Right forelimb (tissue), 1 donor: Measurements from ENCODE around the gene MCOLN1.
"Not testable (repeated sequence)": the region's sequence is repeated elsewhere in the genome, so short reads cannot be mapped to it uniquely, and the experiment has no call there.

ENCODE experiments used
- DNase-seq: peaks from one replicate; pipeline ENCODE4 v3.0.0-alpha.2; 2018

The MCOLN1 gene

DNA sequence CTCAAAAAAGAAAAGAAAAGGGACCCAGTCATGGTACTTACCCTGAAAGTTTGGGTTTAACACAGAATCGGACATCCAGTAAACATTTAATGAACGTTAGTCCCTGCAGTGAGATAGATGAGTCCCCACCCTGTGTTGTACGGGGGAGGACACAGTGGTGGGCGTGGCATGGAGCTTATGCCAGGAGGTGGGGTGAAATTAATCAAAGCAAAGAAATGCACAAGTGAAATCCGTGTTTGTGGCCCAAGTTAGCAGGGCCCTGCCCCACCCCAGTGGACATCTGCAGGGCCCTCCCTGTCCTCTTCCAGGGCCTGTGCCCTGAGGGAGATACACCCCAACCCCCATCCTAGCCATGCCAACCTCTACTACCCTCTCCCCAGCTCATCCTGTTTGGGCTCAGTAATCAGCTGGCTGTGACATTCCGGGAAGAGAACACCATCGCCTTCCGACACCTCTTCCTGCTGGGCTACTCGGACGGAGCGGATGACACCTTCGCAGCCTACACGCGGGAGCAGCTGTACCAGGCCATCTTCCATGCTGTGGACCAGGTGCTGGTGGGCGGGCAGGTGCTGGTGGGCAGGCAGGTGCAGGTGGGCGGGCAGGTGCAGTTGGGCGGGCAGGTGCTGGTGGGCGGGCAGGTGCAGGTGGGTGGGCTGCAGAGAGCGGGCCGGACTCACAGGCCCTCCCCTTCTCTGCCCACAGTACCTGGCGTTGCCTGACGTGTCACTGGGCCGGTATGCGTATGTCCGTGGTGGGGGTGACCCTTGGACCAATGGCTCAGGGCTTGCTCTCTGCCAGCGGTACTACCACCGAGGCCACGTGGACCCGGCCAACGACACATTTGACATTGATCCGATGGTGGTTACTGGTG lies 3.9 kb downstream of the MCOLN1 start:
- DNase-seq = no peak

DNA sequence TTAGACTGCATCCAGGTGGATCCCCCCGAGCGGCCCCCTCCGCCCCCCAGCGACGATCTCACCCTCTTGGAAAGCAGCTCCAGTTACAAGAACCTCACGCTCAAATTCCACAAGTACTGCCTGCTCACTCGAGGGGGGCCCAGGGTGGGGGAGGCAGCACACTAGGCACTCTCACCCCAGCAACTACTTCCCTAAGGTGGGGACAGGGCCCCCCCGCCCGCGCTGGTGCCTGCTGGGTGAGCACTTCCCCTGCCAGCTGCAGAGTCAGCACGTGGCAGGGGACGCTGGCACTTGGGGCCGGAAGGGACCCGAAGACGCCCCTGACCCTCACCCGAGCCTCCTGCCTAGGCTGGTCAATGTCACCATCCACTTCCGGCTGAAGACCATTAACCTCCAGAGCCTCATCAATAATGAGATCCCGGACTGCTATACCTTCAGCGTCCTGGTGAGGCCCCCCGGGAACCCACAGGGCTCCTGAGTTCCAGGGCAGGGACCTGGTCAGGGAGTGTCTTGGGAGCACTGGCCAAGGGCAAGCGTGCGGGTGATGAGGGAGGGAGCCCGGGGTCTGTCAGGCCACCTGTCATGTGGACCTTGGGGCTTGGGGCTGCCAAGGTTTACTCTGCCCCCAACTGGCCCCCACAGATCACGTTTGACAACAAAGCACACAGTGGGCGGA lies 5.2 kb downstream of the MCOLN1 start:
- no peak for DNase-seq

DNA sequence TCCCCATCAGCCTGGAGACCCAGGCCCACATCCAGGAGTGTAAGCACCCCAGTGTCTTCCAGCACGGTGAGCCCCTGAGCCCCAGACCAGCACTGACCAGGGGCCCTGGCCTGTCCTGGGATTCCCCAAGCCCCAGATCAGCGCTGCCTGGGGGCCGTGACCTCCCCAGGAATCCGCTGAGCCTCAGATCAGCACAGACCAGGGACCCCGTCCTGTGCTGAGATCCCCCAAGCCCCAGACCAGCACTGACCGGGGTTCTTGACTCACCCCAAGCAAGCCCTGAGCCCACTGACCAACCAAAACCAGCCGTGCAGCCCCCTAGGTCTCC lies 5.7 kb downstream of the MCOLN1 start:
- DNase-seq = no peak

DNA sequence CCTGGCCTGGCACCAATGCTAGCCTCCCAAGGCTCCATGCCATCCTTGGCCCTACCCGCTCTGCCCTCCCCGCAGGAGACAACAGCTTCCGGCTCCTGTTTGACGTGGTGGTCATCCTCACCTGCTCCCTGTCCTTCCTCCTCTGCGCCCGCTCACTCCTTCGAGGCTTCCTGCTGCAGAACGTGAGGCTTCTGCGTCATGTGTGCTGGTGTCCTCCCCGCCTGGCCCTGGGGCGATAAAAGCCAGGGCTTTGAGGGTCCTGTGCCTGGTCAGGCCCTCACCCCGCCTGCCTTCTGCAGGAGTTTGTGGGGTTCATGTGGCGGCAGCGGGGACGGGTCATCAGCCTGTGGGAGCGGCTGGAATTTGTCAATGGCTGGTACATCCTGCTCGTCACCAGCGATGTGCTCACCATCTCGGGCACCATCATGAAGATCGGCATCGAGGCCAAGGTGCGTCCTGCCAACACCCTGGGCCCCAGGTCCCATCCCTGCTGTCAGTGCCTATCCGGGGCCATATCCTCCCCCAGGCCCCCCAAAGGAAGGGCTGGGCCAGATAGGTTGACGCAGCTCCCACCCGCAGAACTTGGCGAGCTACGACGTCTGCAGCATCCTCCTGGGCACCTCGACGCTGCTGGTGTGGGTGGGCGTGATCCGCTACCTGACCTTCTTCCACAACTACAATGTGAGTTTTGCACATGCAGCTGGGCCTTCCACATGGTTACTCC lies 6.3 kb downstream of the MCOLN1 start:
- no peak for DNase-seq

DNA sequence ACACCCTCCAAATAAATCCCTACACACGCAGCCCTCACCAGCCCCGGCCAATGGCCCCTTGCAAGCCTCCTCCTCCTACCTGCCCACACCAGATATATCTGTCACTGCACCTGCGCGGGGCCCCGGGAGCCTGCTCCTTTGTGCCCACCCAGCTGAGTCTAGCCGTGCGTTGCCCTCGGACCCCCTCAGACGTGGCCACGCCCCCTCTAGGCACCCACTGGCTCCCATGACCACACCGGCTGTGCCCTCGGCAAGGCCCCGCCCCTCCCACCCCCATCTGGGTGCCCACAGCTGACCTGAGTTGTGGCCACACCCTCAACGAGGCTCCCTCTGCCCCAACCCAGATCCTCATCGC lies 6.8 kb downstream of the MCOLN1 start:
- DNase-seq = no peak

DNA sequence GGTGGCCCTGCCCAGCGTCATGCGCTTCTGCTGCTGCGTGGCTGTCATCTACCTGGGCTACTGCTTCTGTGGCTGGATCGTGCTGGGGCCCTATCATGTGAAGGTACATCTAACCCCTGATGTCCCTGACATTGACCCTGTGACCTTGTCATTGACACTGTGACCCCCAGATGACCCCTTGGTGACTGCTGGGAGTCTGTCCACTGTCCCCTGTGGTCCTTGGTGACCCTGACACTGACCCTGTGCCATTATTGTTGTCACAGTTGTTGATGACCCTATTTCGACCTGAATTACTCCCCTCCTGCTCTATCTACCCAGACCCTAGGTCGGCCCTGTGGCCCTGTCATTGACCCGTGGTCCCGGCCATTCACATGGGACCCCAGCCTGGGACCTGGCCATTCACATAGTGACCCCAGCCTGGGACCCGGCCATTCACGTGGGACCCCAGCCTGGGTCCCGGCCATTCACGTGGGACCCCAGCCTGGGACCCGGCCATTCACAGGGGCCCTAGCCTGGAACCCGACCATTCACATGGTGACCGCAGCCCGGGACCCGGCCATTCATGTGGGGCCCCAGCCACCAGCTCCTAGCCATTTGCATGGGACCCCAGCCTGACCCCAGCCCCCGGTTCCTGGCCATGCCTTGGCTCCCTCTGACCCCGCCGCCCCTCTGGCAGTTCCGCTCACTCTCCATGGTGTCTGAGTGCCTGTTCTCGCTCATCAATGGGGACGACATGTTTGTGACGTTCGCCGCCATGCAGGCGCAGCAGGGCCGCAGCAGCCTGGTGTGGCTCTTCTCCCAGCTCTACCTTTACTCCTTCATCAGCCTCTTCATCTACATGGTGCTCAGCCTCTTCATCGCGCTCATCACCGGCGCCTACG lies 7.4 kb downstream of the MCOLN1 start:
- no peak for DNase-seq

DNA sequence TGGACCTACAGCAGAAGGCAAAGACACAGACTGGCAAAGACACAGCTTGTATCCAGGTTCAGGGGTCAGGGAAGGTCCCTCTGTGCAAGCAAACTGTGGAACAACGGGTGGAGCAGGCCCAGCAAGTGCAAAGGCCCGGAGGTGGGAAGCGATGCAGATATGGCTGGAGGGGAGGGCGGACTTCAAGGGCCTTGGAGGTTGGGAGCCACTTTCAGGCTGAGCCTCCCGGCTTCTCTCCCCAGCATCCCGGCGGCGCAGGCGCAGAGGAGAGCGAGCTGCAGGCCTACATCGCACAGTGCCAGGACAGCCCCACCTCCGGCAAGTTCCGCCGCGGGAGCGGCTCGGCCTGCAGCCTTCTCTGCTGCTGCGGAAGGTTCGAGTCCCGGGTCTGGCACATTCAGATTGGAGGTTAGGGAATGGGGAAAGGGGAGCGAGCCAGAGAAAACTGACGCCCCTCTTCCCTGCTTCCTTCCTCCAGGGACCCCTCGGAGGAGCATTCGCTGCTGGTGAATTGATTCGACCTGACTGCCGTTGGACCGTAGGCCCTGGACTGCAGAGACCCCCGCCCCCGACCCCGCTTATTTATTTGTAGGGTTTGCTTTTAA lies 11.0 kb downstream of the MCOLN1 start:
- peak; percentile 70 for DNase-seq

DNA sequence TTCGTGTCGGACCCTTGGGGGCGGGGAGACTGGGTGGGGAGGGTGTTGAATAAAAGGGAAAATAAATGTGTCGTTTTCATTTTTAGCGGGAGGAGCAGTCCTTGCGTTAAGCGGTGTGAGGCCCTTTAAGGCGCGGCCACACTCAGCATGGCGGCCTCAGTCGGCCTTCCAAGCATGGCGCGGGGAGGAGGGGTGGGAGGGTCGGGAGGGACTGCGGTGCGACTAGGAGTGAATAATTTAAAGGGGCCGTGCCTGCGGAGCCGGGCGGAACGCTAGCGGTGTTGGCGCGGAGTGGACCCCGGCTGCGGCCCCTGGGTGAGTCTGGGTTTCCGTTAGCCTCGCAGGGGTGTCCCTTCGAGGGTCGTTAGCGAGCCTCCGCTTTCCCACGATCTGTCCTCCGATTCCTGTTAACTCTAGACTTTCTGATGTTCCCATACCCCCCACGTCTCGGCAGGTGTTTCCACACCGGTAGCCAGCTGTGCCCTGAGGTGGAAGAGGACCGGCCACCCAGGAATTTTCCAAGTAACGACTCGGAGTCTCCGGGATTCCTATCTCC lies 11.6 kb downstream of the MCOLN1 start:
- peak; percentile 92 for DNase-seq

DNA sequence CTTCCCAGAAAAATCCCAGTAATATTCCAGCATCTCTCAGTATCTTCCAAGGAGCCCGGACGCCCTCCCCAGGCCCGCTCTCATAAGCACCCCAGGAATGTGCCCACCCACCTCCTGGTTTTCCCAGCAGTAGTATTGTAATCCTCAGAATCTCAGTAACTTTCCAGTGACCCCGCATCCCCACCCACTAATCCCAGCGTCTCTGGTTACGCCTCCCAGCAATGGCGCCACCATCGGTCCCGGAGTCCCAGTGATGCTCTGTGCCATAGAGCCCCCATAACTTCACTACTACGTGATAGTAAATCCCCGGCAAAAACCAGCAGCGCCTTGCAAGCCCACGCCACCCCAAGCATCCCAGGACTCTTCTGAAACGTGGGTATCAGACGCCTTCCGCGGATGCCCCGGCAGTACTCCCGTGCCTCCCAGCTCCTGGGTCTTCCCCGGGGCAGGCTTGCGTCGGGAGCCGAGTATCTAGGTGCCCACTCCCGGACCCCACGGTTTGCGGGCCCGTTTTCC lies 12.2 kb downstream of the MCOLN1 start:
- DNase-seq = peak; percentile 83

DNA sequence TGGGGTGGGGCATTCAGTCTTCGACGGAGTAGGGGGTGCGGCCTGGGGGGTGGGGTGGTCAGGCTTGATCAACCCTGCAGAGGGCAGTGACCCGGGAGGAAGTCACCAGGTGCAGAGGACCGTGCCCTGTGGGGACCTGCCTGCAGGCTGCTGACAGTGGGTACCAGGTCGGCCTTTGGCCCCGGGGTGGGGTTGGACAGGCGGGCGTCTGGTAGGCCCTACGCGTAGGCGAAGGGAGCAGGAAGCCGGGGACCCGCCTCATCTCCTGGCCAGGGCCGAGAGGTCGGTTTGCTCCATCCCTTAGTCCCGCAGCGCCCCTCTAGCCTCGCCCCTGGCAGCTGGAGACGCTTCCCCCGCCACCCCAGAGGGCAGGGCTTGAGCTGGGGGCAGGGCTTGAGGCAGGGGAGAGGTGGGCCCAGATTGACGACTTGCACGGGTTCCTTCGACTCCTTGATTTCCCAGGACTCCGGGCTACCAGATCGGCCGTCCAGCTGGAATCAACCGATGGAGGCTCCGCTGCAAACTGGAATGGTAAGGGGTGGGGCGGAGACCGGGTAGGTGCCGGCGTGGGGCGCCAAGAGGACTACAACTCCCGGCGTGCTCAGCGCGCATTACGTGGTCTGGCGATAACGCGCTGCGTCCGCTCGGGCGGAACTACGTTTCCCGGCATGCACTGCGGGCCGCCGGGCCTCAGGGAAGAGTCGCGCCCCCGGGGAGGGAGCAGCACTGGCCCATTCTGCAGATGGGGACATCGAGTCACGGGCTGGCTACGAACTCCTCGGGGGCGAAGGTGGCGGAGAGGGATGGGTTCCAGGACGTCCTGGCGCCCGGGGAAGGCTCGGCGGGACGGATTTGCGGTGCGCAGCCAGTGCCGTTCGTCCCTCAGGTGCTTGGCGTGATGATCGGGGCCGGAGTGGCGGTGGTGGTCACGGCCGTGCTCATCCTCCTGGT lies 12.9 kb downstream of the MCOLN1 start, which contains the start of gene PNPLA6:
Gene PNPLA6 (plus strand): TSS at position 671 of the 951 bp plus-strand sequence. CDS start 72 bp downstream, at position 743.
- peak; percentile 98 for DNase-seq

DNA sequence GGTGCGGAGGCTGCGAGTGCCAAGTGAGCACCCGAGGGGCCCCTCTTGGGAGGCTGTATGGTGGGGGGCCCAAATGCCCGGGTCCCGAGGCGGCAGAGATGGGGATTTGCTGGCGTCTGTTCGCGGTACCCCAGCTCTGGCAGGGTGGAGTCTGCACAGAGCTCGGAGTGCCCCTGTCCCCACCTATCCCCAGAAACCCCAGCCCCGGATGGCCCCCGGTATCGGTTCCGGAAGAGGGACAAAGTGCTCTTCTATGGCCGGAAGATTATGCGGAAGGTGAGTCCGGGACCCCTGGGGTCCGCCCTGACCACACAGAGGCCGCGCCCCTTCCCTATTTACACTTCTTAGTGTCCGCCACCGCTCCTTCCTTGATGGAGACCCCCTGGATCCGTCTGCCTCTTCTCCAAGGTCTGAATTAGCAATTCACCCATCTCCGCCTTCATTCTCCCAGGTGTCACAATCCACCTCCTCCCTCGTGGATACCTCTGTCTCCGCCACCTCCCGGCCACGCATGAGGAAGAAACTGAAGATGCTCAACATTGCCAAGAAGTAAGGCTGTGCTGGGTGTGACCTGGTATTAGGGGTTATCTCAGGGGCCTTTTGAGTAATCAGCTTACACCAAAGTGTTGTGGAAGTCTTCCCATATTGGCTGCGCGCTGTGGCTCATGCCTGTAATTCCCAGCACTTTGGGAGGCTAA lies 13.7 kb downstream of the MCOLN1 start:
- no peak for DNase-seq

DNA sequence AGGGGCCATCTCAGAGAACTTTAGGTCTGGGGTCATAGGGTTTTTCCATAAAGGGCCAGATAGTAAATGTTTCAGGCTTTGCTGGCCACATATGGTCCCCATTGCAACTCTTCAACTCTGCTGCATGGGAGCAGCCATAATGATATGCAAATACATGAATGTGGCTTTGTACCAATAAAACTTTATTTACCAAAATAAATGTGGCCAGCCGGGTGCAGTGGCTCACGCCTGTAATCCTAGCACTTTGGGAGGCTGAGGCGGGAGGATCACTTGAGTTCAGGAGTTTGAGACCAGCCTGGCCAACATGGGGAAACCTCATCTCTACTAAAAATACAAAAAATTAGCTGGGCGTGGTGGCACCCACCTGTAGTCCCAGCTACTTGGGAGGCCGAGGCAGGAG lies 16.6 kb downstream of the MCOLN1 start:
- DNase-seq = not testable (repeated sequence)

DNA sequence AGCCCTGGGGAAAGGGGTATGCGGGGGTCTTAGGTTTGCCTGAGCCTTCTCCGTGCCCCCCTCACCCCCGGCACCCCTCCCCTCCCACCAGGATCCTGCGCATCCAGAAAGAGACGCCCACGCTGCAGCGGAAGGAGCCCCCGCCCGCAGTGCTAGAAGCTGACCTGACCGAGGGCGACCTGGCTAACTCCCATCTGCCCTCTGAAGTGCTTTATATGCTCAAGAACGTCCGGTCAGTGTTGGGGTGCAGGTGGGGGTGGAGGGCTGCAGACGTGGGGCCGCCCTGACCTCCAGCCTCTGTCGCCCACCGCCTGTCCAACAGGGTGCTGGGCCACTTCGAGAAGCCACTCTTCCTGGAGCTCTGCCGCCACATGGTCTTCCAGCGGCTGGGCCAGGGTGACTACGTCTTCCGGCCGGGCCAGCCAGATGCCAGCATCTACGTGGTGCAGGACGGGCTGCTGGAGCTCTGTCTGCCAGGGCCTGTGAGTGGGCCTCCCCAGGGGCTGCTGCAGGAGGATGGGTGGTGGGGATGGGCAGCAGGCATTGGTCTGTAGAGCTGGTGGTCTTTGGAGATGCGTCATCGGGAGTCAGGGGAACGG lies 17.5 kb downstream of the MCOLN1 start:
- no peak for DNase-seq

DNA sequence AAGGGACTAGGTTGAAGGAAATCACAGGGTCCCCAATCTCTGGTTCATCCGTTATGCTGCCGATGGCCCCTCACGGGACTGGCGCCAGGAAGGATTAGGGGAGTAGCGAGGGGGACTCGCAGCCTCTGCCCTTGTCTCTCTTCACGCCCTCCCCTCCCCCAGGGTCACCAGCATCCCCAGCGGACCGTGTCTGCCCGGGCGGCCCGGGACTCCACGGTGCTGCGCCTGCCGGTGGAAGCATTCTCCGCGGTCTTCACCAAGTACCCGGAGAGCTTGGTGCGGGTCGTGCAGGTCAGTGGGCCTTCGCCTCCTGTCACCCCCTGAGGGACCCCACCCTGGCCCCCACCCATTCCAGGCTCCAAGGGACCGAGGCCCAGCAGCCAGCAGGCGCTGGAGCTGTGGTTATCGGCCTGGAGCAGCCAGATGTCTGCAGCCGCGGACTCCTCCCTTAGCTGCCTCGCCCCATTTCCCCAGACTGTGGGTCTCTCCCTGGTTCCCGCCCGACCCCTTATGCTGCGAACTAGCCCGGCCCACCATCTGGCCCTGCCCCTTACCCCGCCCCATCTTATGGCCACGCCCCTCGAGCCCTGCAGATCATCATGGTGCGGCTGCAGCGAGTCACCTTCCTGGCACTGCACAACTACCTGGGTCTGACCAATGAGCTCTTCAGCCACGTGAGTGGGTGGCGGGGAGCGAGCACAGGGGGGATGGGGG lies 18.5 kb downstream of the MCOLN1 start:
- DNase-seq = no peak

DNA sequence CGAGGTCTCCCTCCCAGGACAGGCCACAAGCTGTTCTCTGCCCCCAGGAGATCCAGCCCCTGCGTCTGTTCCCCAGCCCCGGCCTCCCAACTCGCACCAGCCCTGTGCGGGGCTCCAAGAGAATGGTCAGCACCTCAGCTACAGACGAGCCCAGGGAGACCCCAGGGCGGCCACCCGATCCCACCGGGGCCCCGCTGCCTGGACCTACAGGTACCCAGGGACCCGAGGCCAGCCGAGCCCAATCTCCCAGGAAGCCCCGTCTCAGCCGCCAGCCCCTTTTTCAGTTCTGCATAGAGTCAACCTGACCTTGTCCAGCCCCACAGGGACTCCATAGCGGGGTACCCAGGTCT lies 19.0 kb downstream of the MCOLN1 start:
- no peak for DNase-seq

DNA sequence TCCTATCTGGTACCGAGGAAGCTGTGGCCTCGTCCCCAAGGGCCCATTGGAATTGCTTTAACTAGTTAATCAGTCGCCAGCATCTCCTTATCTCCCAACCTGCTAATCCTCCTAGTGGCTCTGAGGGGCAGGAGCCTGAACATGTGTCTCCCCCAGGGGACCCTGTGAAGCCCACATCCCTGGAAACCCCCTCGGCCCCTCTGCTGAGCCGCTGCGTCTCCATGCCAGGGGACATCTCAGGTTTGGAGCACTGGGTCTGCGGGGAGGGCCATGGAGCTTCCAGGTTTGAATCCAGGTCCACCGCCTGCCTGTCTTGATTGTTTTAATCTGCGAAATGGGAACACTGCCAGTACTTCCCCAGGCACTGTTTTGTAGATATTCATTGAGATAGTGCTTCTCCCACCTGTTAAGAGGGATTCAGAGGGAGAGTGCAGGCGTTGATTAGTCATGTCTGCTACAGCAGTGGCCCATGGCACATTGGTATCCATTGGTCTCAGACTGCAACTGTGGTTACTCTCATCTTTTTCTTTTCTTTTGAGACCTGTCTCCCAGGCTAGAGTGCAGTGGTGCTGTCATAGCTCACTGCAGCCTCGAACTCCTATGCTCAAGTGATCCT lies 19.5 kb downstream of the MCOLN1 start:
- no peak for DNase-seq

DNA sequence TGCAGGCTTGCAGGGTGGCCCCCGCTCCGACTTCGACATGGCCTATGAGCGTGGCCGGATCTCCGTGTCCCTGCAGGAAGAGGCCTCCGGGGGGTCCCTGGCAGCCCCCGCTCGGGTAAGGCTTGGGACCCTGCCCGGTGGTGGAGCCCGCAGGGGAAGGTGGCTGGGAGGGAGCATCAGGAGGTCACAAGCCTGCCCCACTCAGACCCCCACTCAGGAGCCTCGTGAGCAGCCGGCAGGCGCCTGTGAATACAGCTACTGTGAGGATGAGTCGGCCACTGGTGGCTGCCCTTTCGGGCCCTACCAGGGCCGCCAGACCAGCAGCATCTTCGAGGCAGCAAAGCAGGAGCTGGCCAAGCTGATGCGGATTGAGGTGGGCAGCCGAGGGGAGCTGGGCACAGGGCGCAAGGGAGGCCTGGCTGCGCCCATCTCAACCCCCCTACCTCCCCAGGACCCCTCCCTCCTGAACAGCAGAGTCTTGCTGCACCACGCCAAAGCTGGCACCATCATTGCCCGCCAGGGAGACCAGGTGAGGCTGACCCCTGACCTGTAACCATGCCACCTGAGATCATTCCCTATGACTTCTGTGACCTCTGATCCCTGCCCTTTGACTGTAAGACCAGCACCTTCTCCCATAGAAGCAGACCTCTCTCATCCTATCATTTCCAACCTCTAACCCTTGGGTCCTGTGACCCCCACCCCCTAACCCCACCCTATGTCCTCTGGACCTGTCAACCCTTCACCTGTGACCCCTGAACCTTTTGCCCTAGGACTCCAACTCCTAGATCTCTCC lies 20.3 kb downstream of the MCOLN1 start:
- no peak for DNase-seq

DNA sequence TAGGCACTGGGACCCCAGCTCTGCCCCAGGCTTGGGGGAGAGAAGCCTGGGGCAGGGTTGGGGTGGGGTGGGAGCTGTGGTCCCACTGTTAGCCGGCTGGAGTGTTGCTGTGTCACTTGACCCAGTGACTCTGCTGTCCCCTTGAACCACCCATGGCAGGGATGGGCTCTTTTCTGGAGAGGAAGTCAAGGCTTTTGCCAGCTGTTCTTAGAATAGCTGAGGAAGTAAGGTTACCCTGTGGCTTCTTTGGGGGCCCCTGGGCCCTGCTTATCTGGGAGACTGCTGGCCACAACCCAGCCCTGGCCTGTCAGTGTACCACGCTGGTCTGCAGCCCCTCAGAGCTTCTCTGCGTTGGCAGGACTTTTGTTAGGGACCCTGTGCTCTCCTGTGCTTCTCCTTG lies 22.2 kb downstream of the MCOLN1 start:
- DNase-seq = no peak
